ENCODE results near the gene CRELD2. TPM values are rescaled to one million over a fixed set of nuclear protein-coding genes. Genes with fewer than 3 reads are reported as not detected.

Gene CRELD2
- total and polyA plus RNA-seq, 2 of the 13 experiments (the other 11 are each of a cell fraction or from before 2014, with no cell fraction given), result 17.2 to 44.7 TPM

DNA sequence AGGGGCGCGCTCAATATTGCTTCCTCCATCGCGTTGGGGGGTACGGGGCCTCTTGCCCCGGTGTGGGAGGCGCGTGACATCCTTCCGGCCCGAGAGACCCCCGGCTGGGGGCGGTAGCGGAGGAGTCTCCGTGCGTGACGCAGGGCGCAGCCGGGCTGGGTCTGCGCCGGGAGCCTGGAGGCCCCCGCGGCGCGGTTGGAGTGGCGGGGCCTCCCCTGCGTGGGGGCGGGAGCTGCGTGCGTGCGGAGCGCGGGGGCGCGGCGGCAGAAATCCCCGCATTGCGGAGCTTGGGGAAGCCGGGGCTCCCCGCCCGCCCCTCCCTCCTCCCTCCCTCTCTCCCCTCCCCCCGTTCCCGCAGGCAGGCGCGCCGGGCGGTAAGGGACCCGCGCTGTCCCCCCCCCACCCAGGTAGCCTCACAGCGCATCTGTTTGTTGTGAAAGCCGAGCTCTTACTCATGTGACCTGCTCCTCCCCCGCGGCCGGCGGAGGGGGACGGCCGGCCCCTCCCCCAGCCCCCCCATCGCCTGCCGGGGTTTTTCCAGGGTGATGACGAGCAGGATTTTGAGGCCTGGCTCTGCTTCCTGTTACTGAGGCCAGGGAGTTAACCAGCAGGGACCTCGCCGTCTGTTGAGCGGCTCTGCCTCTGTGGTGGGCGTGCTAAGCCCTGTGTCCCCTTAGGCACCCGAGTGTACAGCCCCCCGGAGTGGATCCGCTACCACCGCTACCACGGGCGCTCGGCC, 43.7 kb downstream of the CRELD2 start (continued):
- TF ChIP-seq, protein P1, sequence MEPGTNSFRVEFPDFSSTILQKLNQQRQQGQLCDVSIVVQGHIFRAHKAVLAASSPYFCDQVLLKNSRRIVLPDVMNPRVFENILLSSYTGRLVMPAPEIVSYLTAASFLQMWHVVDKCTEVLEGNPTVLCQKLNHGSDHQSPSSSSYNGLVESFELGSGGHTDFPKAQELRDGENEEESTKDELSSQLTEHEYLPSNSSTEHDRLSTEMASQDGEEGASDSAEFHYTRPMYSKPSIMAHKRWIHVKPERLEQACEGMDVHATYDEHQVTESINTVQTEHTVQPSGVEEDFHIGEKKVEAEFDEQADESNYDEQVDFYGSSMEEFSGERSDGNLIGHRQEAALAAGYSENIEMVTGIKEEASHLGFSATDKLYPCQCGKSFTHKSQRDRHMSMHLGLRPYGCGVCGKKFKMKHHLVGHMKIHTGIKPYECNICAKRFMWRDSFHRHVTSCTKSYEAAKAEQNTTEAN (CRISPR knock-in tag; conservative IDR thresholded peaks at IDR 0.05), result no peak
- TF ChIP-seq SP140L (CRISPR knock-in tag; IDR thresholded peaks at IDR 0.05; ENCODE audit: borderline replicate concordance) (no peak), ZNF670 (CRISPR knock-in tag; IDR thresholded peaks at IDR 0.05; ENCODE audit: borderline replicate concordance) (no peak), SMYD3 (CRISPR knock-in tag; IDR thresholded peaks at IDR 0.05) (no peak), SOX5 (CRISPR knock-in tag; IDR thresholded peaks at IDR 0.05; ENCODE audit: borderline replicate concordance) (no peak), SSRP1 (CRISPR knock-in tag; IDR thresholded peaks at IDR 0.05) (no peak), ARHGAP35 (CRISPR knock-in tag; IDR thresholded peaks at IDR 0.05; ENCODE audit: borderline replicate concordance) (no peak), SP2 (CRISPR knock-in tag; IDR thresholded peaks at IDR 0.05) (no peak), MIER3 (CRISPR knock-in tag; IDR thresholded peaks at IDR 0.05; ENCODE audit: borderline replicate concordance) (no peak), HDAC1 (CRISPR knock-in tag; IDR thresholded peaks at IDR 0.05) (peak; percentile 56; the same call in 1 of the 2 replicates), PRMT3 (CRISPR knock-in tag; IDR thresholded peaks at IDR 0.05; ENCODE audit: borderline replicate concordance, low read depth) (0 out of 2 replicates have a peak, but pooled peaks have one; percentile 23), STAG1 (CRISPR knock-in tag; IDR thresholded peaks at IDR 0.05) (0 out of 2 replicates have a peak, but pooled peaks have one; percentile 12), MIER2 (CRISPR knock-in tag; IDR thresholded peaks at IDR 0.05) (no peak), ZNF282 (IDR thresholded peaks at IDR 0.05; ENCODE audit: partially characterized antibody) (no peak), KDM5A (IDR thresholded peaks at IDR 0.05; ENCODE audit: borderline replicate concordance, low read length) (peak; percentile 29; the same call in 1 of the 2 replicates), ZNF468 (CRISPR knock-in tag; IDR thresholded peaks at IDR 0.05) (no peak), POLR2AphosphoS5 (IDR thresholded peaks at IDR 0.05; ENCODE audit: low read depth, low read length) (peak; percentile 38; the same call in 1 of the 2 replicates), MTA1 (CRISPR knock-in tag; IDR thresholded peaks at IDR 0.05; ENCODE audit: borderline replicate concordance) (no peak; the same call in 1 of the 2 replicates), ZSCAN22 (CRISPR knock-in tag; IDR thresholded peaks at IDR 0.05) (no peak), ZNF446 (CRISPR knock-in tag; IDR thresholded peaks at IDR 0.05) (no peak), ZSCAN31 (CRISPR knock-in tag; IDR thresholded peaks at IDR 0.05; ENCODE audit: low read depth) (no peak)
- TF ChIP-seq, protein P2, sequence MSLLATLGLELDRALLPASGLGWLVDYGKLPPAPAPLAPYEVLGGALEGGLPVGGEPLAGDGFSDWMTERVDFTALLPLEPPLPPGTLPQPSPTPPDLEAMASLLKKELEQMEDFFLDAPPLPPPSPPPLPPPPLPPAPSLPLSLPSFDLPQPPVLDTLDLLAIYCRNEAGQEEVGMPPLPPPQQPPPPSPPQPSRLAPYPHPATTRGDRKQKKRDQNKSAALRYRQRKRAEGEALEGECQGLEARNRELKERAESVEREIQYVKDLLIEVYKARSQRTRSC (CRISPR knock-in tag; IDR thresholded peaks at IDR 0.05; ENCODE audit: low read depth), result no peak
- TF ChIP-seq, protein P3, sequence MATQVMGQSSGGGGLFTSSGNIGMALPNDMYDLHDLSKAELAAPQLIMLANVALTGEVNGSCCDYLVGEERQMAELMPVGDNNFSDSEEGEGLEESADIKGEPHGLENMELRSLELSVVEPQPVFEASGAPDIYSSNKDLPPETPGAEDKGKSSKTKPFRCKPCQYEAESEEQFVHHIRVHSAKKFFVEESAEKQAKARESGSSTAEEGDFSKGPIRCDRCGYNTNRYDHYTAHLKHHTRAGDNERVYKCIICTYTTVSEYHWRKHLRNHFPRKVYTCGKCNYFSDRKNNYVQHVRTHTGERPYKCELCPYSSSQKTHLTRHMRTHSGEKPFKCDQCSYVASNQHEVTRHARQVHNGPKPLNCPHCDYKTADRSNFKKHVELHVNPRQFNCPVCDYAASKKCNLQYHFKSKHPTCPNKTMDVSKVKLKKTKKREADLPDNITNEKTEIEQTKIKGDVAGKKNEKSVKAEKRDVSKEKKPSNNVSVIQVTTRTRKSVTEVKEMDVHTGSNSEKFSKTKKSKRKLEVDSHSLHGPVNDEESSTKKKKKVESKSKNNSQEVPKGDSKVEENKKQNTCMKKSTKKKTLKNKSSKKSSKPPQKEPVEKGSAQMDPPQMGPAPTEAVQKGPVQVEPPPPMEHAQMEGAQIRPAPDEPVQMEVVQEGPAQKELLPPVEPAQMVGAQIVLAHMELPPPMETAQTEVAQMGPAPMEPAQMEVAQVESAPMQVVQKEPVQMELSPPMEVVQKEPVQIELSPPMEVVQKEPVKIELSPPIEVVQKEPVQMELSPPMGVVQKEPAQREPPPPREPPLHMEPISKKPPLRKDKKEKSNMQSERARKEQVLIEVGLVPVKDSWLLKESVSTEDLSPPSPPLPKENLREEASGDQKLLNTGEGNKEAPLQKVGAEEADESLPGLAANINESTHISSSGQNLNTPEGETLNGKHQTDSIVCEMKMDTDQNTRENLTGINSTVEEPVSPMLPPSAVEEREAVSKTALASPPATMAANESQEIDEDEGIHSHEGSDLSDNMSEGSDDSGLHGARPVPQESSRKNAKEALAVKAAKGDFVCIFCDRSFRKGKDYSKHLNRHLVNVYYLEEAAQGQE (IDR thresholded peaks at IDR 0.05; ENCODE audit: borderline replicate concordance in 1 of 2, low read depth in 1 of 2, low read length in 2 of 2), result peak in 1 of 2 experiments; percentile 52; a peak in 1 of 4 replicates

Data from HepG2 (cell line).